Renal cortex interstitium (tissue), 11 donors: ENCODE data around the gene SRP68. TPM values are rescaled to one million over a fixed set of nuclear protein-coding genes. Genes with fewer than 3 reads are reported as not detected.

Experiments used
- DNase-seq, 11 donors: peaks; one replicate each; pipeline ENCODE4 v3.0.0-alpha.2; 2013; ENCODE audit warnings: low read depth in 9 of 11, low spot score in 4 of 11; ENCODE audit errors: extremely low read depth in 1 of 11
- polyA plus RNA-seq, 3 donors: library from polyadenylated mRNA; unstranded; fragments of 120-200 nt; gene quantifications; one replicate each; pipeline ENCODE4 v1.2.1, GENCODE V29; 2013; ENCODE audit not compliant: insufficient read length in 3 of 3

Gene SRP68
- polyA plus RNA-seq, 3 donors = 101 to 122 (median 118) TPM

GRCh38 chr17:76094046-76094445 is 21.7 kb upstream of the SRP68 start:
- DNase-seq = no peak

GRCh38 chr17:76092526-76093413 is 20.5 kb upstream of the SRP68 start:
- DNase-seq = no peak

GRCh38 chr17:76091526-76092286 is 19.4 kb upstream of the SRP68 start:
- no peak for DNase-seq

- DNase-seq = no peak
These were observed 18.3 kb upstream of the SRP68 start for GRCh38 chr17:76090517-76091129.

GRCh38 chr17:76089680-76090516 is 17.6 kb upstream of the SRP68 start:
- no peak for DNase-seq

GRCh38 chr17:76088868-76089576 is 16.7 kb upstream of the SRP68 start:
- no peak for DNase-seq

GRCh38 chr17:76088041-76088867 is 15.9 kb upstream of the SRP68 start:
- no peak for DNase-seq

- DNase-seq = no peak
These were observed 15.2 kb upstream of the SRP68 start for GRCh38 chr17:76087531-76087930.

- no peak for DNase-seq
These were observed 14.1 kb upstream of the SRP68 start for GRCh38 chr17:76086384-76086783.

- DNase-seq = no peak
These were observed 13.5 kb upstream of the SRP68 start for GRCh38 chr17:76085731-76086366.

- DNase-seq = no peak
These were observed 12.9 kb upstream of the SRP68 start for GRCh38 chr17:76085066-76085730.

GRCh38 chr17:76083536-76084182 is 11.3 kb upstream of the SRP68 start:
- no peak for DNase-seq

GRCh38 chr17:76082326-76083251 is 10.3 kb upstream of the SRP68 start:
- DNase-seq = no peak

- DNase-seq = no peak
These were observed 9.2 kb upstream of the SRP68 start for GRCh38 chr17:76081295-76082210.
